ENCODE data around the gene CMIP. TPM values are rescaled to one million over a fixed set of nuclear protein-coding genes. Genes with fewer than 3 reads are reported as not detected.
"Not testable (repeated sequence)": the region's sequence is repeated elsewhere in the genome, so short reads cannot be mapped to it uniquely, and the experiment has no call there.

CMIP gene
- total RNA-seq, 1 donor from 2014 or later = 111 TPM

- no peak for DNase-seq (ENCODE audit: extremely low read depth, low read depth, low spot score)
These were observed 23.5 kb upstream of the CMIP start for GRCh38 chr16:81421126-81421525.

- no peak for DNase-seq (ENCODE audit: extremely low read depth, low read depth, low spot score)
These were observed 23.1 kb upstream of the CMIP start for GRCh38 chr16:81421536-81421935.

- DNase-seq (ENCODE audit: extremely low read depth, low read depth, low spot score) = not testable (repeated sequence)
These were observed 22.5 kb upstream of the CMIP start for GRCh38 chr16:81422153-81422552.

GRCh38 chr16:81424771-81425170 lies 19.8 kb upstream of the CMIP start:
- no peak for DNase-seq (ENCODE audit: extremely low read depth, low read depth, low spot score)

GRCh38 chr16:81427219-81427618 lies 17.4 kb upstream of the CMIP start:
- DNase-seq (ENCODE audit: extremely low read depth, low read depth, low spot score) = no peak

GRCh38 chr16:81429045-81429521 lies 15.5 kb upstream of the CMIP start:
- no peak for DNase-seq (ENCODE audit: extremely low read depth, low read depth, low spot score)

GRCh38 chr16:81431554-81432353 lies 12.9 kb upstream of the CMIP start:
- DNase-seq (ENCODE audit: extremely low read depth, low read depth, low spot score) = no peak

- DNase-seq (ENCODE audit: extremely low read depth, low read depth, low spot score) = no peak
These were observed 11.6 kb upstream of the CMIP start for GRCh38 chr16:81432937-81433557.

GRCh38 chr16:81435103-81435502 lies 9.5 kb upstream of the CMIP start:
- no peak for DNase-seq (ENCODE audit: extremely low read depth, low read depth, low spot score)

GRCh38 chr16:81435567-81435966 lies 9.0 kb upstream of the CMIP start:
- no peak for DNase-seq (ENCODE audit: extremely low read depth, low read depth, low spot score)

GRCh38 chr16:81436386-81436785 lies 8.2 kb upstream of the CMIP start:
- DNase-seq (ENCODE audit: extremely low read depth, low read depth, low spot score) = no peak

- no peak for DNase-seq (ENCODE audit: extremely low read depth, low read depth, low spot score)
These were observed 6.7 kb upstream of the CMIP start for GRCh38 chr16:81437865-81438264.

GRCh38 chr16:81440888-81441761 lies 3.5 kb upstream of the CMIP start:
- DNase-seq (ENCODE audit: extremely low read depth, low read depth, low spot score) = no peak

- no peak for DNase-seq (ENCODE audit: extremely low read depth, low read depth, low spot score)
These were observed 2.2 kb upstream of the CMIP start for GRCh38 chr16:81442220-81442915.

- no peak for DNase-seq (ENCODE audit: extremely low read depth, low read depth, low spot score)
These were observed 1.5 kb upstream of the CMIP start for GRCh38 chr16:81442916-81443687.

GRCh38 chr16:81443688-81444447 lies 740 bp upstream of the CMIP start:
- no peak for DNase-seq (ENCODE audit: extremely low read depth, low read depth, low spot score)

- DNase-seq (ENCODE audit: extremely low read depth, low read depth, low spot score) = no peak
These were observed 744 bp downstream of the CMIP start for GRCh38 chr16:81445143-81445961.

All from glomerular endothelial cell (primary cell).